Measurements from ENCODE around the gene RASSF5.
"Not testable (repeated sequence)": the region's sequence is repeated elsewhere in the genome, so short reads cannot be mapped to it uniquely, and the experiment has no call there.

RASSF5 gene

DNA sequence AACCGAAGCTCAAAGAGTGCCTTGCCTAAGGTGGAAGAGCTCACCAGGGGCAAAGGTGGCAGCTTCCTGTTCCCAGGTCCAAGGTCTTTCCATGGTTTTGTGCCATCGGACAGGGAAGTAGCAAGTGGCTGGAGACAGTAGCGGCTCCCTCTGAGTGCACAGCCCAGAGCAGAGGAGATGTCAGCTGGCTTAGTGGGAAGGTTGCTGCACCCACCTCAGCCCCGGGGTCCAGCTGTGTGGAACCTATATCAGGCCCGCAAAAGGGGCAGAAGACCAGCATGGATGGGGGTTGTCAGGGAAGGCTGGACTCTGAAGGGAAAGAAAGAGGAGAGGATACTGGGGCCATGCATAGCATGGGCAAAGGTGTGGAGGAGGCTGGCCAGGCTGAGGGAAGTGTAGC lies 30.2 kb upstream of the RASSF5 start:
- DNase-seq (ENCODE audit: low read depth): no peak

DNA sequence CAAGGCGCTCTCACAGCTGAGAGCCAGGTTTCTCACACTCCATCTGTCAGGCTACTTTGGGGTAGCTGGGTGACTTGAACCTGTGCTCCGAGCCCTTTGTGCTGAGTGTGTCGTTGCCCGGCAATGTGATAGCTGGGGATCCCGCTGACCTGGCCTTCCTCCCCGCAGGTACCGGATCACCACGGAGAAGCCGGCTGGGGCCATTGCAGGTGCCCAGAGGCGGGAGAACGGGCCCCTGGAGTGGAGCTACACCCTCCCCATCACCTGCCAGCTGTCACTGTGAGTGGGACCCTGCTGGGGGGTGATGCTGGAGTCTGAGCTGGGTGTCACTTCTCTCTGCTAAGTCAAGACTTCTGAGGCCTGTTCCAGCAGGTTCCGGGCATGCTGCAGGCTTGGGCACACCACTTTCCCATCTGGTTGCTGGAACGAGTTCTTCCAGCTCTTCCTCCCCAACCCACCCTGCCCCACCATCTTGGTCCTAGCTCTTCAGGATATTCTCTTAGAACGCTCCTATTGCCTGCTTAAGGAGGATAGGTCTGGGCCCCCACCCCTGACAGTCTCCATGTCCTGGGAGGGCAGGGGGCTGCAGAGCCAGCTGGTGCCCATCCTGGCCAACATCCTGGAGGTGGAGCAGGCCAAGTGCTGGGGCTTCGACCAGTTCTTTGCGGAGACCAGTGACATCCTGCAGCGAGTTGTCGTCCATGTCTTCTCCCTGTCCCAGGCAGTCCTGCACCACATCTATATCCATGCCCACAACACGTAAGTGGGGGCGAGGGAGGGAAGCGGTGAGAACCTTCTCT lies 29.6 kb upstream of the RASSF5 start:
- DNase-seq (ENCODE audit: low read depth): no peak

DNA sequence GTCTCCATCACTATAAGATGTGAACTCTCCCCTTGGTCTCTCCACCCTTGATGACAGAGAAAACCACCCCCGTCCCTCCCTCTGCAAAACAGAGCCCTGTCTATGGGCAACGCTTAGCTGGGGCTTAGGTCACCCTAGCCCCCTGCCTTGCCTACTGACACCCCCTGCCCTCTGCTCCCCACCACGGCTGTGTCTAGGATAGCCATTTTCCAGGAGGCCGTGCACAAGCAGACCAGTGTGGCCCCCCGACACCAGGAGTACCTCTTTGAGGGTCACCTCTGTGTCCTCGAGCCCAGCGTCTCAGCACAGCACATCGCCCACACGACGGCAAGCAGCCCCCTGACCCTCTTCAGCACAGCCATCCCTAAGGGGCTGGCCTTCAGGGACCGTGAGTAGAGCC lies 28.6 kb upstream of the RASSF5 start:
- DNase-seq (ENCODE audit: low read depth): no peak

DNA sequence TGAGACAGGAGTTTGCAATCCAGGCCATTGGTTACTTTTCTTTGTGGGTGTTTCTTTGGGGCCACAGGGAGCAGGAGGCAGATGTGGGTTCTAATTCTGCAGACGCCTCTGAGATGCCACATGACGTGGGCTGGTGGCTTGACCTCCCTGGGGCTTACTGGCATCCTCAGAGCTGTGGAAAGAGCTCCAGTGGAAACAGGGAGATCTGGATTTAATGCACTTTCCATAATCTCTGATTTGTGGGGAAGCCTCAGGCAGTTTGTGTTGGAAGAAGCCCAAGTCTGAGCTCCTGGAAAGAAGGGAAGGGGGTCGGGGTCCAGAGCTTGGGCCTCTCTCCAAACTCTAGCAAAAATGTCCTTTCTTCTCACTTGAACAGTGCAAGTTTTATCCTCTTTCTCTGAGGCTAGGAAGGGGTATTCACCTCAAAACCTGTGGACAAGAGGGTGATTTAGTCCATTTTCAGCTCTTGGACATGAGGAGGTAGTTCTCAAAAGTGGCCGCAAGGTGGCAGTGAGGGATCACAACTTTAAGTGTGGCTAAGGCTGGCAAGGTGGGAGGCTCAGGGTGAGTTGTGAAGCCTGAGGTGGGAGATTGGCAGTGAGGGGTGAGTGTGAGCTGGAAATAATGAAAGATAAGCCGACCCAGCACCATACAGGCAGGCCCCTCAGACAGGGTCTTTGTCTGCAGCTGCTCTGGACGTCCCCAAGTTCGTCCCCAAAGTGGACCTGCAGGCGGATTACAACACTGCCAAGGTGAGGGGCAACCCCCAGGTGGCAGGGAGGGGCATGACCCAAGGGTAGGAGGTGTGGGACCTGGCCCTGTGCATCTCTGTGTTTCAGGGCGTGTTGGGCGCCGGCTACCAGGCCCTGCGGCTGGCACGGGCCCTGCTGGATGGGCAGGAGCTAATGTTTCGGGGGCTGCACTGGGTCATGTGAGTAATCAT lies 27.9 kb upstream of the RASSF5 start:
- peak; percentile 47 for DNase-seq (ENCODE audit: low read depth)

DNA sequence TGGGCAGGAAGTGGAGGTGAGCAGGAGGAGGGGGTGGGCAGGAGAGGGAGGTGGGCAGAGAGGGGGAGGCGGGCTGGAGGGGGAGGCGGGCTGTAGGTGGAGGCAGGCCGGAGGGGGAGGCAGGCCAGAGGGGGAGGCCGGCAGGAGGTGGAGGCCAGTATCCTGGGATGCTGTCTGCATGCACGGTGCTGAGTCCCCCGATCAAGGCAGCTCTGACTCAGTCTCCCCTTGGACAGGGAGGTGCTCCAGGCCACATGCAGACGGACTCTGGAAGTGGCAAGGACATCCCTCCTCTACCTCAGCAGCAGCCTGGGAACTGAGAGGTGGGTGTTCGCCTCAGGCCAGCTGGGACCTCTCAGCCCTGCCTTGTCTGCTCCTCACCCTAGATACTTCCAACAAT lies 27.1 kb upstream of the RASSF5 start:
- no peak for DNase-seq (ENCODE audit: low read depth)

DNA sequence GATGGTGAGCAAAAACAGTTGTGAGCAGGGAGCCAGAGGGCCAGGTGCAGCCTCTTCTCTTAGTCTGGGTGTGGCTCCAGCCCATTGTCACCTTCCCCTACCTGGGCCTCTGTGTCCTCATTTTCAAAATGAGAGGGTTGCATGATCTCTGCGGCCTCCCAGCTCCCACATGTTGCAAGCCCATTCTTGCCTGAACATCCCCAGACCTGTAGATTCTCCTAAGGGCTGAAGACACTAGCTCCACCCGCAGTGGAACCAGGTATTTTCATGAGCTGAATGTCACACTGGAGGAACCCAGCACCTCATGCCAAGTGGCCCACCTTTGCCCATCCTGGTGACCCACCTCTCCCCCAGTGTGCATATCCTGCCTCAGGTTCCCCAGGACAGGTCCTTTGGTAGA lies 24.7 kb upstream of the RASSF5 start:
- DNase-seq (ENCODE audit: low read depth): no peak

DNA sequence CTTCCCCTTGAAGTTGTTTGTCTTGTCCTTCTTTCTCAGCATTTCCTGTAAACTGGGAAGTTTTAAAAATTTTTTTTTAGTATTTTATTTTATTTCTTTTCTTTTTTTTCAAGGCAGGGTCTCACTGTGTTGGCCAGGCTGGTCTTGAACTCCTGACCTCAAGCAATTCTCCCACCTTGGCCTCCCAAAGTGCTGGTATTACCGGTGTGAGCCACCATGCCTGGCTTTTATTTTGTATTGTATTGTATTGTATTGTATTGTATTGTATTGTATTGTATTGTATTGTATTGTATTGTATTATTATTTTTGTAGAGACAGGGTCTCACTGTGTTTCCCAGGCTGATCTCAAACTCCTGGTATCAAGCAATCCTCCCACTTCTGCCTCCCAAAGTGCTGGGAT lies 23.5 kb upstream of the RASSF5 start:
- DNase-seq (ENCODE audit: low read depth): not testable (repeated sequence)

DNA sequence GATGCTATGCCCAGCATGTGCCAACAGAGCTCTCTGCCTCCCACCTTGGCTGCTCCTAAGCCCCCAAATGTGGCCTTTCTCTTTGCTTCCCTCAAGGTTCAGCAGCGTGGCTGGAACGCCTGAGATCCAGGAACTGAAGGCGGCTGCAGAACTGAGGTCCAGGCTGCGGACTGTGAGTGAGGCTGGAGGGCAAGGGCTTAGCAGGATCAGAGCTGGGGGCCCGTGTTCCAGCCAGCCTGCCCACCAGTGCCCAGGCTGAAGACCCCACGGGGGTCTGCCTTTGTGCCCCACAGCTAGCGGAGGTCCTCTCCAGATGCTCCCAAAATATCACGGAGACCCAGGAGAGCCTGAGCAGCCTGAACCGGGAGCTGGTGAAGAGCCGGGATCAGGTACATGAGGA lies 22.4 kb upstream of the RASSF5 start:
- no peak for DNase-seq (ENCODE audit: low read depth)

DNA sequence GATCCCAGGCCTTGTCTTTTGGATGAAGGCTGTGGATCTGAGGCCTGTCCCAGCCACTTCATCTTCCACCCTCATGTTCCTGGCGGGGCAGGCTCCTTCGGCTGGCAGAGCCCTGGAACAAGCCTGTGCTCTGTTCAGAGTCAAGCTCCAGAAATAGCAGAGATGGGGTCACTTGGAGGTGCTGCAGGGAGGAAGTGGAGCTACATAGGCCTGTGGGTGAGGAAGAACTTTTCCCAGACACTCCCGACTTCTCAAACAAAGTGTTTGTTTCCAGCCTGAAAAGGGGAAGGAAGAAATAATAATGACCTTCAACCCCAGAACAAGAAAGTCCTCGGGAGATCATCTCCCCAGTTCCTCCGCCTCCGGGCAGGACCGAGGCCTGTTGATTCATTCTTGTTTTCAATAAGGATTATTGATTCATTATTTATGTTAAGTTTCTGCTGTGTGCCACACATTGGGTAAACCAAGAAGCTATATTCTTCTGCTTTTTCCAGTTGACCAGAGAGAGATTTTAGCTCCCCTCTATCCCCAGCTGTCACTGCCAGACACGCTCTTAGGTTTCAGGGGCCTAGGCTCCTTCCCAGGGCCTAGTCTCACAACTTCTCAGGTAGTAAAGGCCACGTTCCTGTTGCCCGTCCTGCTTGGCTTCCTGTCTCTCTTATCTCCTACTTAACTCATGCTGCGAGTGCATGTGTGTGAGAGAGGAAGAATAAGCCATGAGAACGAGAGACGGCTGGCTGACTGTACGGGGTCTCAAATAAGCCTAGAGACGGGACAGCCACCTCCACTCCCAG lies 20.1 kb upstream of the RASSF5 start:
- DNase-seq (ENCODE audit: low read depth): no peak

DNA sequence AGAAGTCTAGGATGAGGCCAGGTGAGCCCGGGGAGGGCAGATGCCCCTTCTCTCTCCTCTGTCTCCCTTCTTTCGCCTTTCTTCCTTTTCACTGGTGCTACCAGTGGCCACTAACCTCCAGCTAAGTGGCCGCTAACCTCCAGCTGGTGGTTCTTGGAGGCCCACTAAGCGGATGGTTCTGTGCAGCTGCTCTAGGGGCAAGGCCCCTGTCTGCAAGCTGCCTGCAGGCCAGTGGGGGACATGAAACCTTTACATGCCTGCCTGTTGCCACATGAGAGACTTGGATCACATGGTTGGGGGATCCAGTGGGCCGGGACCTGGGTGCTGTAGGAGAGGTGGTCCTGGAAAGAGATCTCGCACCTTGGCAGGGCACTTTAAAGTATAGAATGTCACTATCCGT lies 19.4 kb upstream of the RASSF5 start:
- DNase-seq (ENCODE audit: low read depth): no peak

DNA sequence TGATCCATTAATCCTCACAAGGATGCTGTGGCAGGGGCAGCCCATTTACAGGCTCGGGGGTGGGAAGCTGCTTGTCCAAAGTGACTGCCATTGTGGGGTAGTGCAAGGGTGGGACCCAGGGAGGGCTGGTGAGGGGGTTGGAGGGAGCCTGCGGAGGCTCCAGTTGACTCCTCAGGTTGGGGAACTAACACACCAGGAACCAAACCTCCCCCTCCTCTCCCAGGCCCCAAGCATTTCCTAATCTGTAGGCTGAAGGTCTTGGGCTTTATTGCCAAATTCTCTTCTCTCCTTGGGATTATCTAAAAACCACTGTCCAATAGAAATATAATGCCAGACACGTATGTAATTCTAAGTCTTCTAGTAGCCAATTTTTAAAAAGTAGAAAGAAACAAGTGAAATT lies 18.9 kb upstream of the RASSF5 start:
- DNase-seq (ENCODE audit: low read depth): no peak

DNA sequence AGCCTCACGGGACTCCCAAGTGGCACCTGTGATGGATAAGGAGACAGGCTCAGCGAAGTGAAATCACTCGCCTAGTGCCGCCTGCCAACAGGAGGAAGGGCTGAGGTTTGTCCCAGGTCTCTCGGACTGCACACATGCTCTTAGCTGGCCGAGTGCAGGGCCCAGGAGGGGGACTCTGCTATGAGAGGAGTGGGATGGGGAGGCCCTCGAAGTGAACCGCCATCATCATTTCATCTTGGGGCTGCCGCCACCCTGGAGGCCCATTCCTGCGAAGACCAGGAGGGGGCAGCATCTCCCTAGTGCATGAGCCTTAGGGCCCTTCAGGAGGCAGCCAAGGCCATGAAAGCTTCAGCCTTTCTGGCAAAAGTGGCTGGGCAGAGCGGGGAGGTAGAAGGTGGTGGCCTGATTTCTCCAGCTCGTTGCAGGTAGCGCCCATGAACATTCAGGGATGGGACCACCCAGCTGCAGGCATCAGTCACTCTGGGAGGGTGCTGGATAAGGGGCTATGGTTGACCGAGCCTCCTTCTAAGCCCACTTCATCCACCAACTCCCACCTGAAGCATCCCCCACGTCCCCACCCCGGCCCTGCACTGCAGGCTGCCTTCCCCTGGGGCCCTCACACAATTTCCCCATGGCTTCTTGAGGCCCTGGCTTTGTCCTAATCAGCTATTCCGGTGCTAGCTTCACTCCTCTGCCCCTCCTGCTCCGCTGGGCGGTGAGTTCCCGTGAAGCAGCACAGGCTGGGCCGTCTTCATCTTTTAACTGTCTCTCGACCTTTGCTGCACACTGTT lies 17.2 kb upstream of the RASSF5 start:
- DNase-seq (ENCODE audit: low read depth): peak; percentile 61

DNA sequence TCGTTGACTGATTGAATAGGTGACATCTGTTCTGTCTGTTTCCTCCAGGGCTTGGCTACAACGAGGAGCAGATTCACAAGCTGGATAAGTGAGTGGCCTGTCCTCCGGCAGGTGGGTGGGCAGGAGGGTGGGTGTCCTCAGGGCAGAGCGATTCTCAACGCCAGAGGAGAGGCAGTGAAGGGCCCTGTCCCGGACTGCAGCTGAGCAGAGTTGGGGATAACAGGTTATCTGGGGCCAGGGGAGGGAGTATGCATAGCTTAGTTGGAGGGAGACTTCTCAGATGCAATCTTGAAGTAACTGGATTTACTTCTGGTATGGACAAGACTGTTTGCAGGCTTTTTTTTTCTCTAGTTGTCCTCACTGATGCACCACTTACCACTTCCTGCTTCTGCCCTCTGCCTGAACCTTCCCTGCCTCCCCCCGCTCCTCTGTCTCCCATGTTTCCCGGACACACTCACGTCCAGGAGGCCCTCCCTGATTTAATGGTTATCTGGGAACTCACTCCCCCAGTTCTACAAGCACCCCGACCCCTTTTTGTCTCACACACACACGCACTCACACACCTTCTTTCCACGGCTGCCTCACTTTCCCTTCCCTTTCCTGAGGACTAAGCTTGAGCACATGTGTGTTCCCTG lies 16.4 kb upstream of the RASSF5 start:
- DNase-seq (ENCODE audit: low read depth): no peak

DNA sequence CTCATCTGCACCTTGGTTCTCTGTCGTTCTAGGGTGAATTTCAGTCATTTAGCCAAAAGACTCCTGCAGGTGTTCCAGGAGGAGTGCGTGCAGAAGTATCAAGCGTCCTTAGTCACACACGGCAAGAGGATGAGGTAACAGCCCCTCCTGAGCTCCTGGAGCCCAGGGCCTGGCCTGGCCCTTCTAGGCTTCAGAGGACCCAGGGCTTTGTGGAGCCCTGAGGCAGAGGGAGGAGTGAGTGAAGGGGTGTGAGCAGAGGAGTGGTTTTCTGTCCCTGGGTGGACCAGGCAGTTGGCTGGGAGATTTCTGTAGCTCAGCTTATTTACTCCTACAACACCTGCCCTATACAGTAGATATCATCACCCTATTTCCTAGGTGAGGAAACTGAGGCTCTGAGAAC lies 15.7 kb upstream of the RASSF5 start:
- no peak for DNase-seq (ENCODE audit: low read depth)

DNA sequence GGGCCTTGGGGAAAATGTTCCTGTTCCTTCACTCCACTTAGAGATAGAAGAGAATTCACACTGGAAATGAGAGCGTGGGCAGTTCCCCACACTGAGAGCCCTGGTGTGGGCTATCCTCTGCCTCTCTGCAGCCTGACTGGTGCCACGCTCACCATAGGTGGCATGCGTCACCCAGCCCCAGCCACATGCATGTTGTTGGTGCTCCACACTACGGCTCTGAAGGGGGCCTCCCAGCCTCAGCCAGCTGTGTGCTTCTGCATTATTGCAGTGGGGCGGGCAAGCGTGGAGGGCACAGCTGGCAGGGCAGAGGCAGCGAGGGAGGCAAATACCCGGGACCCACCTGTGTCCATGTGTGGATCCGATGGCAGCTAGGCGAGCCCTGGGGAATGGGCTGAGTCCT lies 14.7 kb upstream of the RASSF5 start:
- no peak for DNase-seq (ENCODE audit: low read depth)

DNA sequence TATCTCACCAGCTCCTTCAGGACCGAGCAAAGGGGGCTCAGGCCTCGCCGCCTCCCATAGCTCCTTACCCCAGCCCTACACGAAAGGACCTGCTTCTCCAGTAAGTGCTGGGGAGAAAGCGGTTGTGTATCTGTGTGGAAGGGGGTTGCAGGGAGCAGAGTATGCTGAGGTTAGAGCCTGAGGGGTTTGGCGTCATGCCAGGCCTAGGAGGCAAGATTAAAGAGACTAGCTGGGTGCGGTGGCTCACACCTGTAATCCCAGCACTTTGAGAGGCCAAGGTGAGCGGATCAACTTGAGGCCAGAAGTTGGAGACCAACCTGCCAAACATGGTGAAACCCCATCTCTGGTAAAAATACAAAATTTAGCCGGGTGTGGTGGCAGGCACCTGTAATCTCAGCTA lies 14.1 kb upstream of the RASSF5 start:
- no peak for DNase-seq (ENCODE audit: low read depth)

DNA sequence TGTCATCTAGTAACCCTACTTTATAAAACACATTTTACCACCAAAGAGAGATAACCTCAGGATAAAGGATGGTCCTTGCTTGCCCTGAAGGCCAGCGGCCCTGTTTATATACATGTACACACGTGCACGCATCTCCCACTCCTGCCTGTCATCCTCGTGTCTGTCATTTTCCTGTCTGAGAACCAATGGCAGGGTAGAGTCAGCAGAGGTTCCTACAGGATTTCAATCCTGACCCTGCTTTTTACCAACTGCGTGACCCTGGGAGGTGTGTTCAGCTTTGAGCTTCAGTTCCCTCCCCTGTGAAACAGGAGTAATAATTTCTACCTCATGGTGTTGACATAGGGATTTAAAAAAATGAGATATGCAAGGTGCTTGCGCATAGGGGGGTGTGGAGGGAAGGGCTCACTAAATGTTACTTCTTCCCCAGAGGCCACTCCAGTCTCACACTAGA lies 12.3 kb upstream of the RASSF5 start:
- DNase-seq (ENCODE audit: low read depth): no peak

DNA sequence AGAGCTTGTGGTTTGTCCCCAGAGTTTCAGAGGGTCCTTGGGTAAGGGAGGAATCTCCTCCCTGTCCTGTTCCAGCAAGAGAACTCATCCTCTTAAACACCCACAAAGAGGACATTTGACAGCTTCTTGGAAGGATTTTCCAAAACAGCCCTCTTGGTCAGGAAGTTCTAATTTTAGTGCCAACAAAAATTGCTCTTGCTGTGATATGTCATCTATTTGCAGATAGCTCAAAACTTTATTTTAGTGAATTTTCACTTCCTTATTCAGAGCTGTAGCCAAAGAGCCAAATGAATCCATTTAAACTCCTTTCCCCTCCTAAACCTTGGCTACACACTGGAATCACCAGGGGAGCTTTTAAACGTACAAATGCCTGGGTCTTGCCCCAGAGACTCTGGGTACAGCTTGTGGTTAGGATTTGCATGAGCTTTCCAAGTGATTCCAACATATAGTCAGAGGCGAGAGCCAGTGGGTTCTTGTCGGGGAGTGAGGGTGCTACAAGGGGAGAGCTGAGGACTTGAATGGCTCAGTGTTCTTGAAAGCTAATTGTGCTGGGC lies 11.8 kb upstream of the RASSF5 start:
- DNase-seq (ENCODE audit: low read depth): no peak

DNA sequence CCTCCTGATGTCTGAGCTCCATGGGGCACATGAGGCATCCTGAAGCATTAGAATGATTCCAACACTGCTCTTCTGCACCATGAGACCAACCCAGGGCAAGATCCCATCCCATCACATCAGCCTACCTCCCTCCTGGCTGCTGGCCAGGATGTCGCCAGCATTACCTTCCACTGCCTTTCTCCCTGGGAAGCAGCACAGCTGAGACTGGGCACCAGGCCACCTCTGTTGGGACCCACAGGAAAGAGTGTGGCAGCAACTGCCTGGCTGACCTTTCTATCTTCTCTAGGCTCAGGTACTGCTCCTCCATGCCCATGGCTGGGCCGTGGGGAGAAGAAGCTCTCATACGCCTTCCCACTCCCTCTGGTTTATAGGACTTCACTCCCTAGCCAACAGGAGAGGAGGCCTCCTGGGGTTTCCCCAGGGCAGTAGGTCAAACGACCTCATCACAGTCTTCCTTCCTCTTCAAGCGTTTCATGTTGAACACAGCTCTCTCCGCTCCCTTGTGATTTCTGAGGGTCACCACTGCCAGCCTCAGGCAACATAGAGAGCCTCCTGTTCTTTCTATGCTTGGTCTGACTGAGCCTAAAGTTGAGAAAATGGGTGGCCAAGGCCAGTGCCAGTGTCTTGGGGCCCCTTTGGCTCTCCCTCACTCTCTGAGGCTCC lies 11.1 kb upstream of the RASSF5 start:
- DNase-seq (ENCODE audit: low read depth): no peak

DNA sequence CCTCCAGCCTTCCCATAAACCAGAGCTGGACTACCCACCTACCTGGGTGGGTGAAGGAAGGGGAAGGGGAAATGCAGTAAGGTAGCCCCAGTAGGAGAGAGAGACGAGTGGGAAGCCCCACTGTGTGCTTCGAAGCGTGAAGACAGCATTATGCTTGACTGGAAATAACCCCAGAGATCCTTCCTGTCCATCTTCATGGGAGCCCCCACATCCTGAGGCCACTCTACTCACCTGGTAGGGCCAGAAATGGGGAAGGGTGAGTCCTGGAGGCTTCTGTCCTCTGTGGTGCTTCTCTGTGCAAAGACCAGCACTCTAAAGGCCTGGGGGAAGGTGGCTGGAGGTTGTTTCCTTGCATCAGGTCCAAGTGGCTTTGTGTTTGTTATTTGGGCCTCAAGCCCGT lies 10.0 kb upstream of the RASSF5 start:
- DNase-seq (ENCODE audit: low read depth): no peak
